Tibial nerve (tissue), 4 donors: Measurements from ENCODE around the gene FBXW9. TPM values are rescaled to one million over a fixed set of nuclear protein-coding genes. Genes with fewer than 3 reads are reported as not detected.

ENCODE experiments used
- DNase-seq, 2 donors: peaks; one replicate each; pipeline ENCODE4 v3.0.0-alpha.2; 2019; ENCODE audit warnings: low spot score in 2 of 2
- H3K27ac ChIP-seq, 4 donors: fragments of 200-600 bp; sonication (generic) in 3 of 4; one replicate each; pipeline ENCODE4 v1.5.1; 2017 to 2019; ENCODE audit warnings: mild to moderate bottlenecking in 1 of 4
- H3K27me3 ChIP-seq, 2 donors: fragments of 200-600 bp; sonication (generic) in 1 of 2; one replicate each; pipeline versions ENCODE4 v1.5.1 to v1.6.0; 2017 to 2019
- H3K36me3 ChIP-seq, 3 donors: fragments of 200-600 bp; sonication (generic); one replicate each; pipeline ENCODE4 v1.5.1; 2018 to 2019
- H3K4me1 ChIP-seq, 4 donors: fragments of 200-600 bp; sonication (generic) in 3 of 4; one replicate each; pipeline ENCODE4 v1.5.1; 2017 to 2019
- H3K4me3 ChIP-seq, 4 donors: fragments of 200-600 bp; sonication (generic) in 3 of 4; one replicate each; pipeline ENCODE4 v1.5.1; 2017 to 2019; ENCODE audit warnings: mild to moderate bottlenecking in 1 of 4, moderate library complexity in 1 of 4
- H3K9me3 ChIP-seq, 4 donors: fragments of 200-600 bp; sonication (generic) in 3 of 4; one replicate each; pipeline ENCODE4 v1.5.1; 2017 to 2019
- CTCF ChIP-seq, 5 experiments: fragments of 200-600 bp in 3 of 5; fragments of 450-650 bp in 2 of 5; sonication (generic) in 3 of 5; IDR thresholded peaks; one replicate each; pipeline ENCODE4 v1.5.1; 2016 to 2019; ENCODE audit warnings: antibody characterized with exemption in 5 of 5, mild to moderate bottlenecking in 3 of 5, moderate library complexity in 2 of 5
- EP300 ChIP-seq, 2 donors: sonication (generic); formaldehyde crosslinking; IDR thresholded peaks; one replicate each; pipeline ENCODE4 v1.6.1; 2017; ENCODE audit warnings: antibody characterized with exemption in 2 of 2, mild to moderate bottlenecking in 1 of 2
- POLR2A ChIP-seq, 2 donors: fragments of 450-650 bp; IDR thresholded peaks; one replicate each; pipeline ENCODE4 v1.6.1; 2017; ENCODE audit warnings: antibody characterized with exemption in 2 of 2, mild to moderate bottlenecking in 2 of 2, moderate library complexity in 2 of 2
- WGBS, 2 donors: methylation state at CpG; one replicate each; pipeline ENCODE4 v1.1.5; 2018; 5-methylcytosine and 5-hydroxymethylcytosine counted together
- total RNA-seq, 4 donors: library from RNA; depleted of rRNA; stranded (reverse); fragments of >200 nt; gene quantifications; one replicate each; pipeline ENCODE4 v1.1.0, GENCODE V29; 2016

FBXW9 gene
- 1 to 10 TPM; 1.2 to 7.5 (median 5.7) TPM for total RNA-seq

- no peaks in the 10 kb centered on the region for H3K9me3 ChIP-seq
- peaks cover 0 to 23% (median 11%) of the 10 kb centered on the region in 4 donors for H3K4me1 ChIP-seq
- H3K27ac ChIP-seq: peak within 1 kb of the TSS; percentile 37 to 90 (median 89)
- H3K36me3 ChIP-seq: peaks cover 0 to 33% (median 6%) of the 10 kb centered on the region in 3 donors
- 7 to 9% methylated on average over 42 to 52 of the region's 59 CpGs for WGBS, 2 donors
- peak within 1 kb of the TSS; percentile 46 to 86 (median 74) for H3K4me3 ChIP-seq
- peak; percentile 97 to 100 for DNase-seq
- H3K27me3 ChIP-seq: no peaks in the 10 kb centered on the region
- TF ChIP-seq POLR2A (IDR thresholded peaks at IDR 0.05): peak in 1 of 2 donors; percentile 48
- peak; percentile 93 to 96 for TF ChIP-seq EP300 (IDR thresholded peaks at IDR 0.05)
- TF ChIP-seq CTCF (IDR thresholded peaks at IDR 0.05): peak in 1 of 5 experiments; percentile 37
These were observed at the start of gene FBXW9 for GRCh38 chr19:12696366-12697335. FBXW9 (minus strand) TSS chr19:12696631; CDS start chr19:12696581, 50 bp downstream.

GRCh38 chr19:12745166-12745897 lies 48.9 kb upstream of the FBXW9 start:
- Histone ChIP-seq H3K4me3 (no peak overlapping the region), H3K4me1 (peaks cover 0 to 6% (median 0%) of the 10 kb centered on the region in 4 donors), H3K27ac (no peak overlapping the region), H3K9me3 (peaks cover 0 to 8% (median 0%) of the 10 kb centered on the region in 4 donors), H3K27me3 (peaks cover 0 to 7% of the 10 kb centered on the region in 2 donors), H3K36me3 (peaks cover 3 to 86% (median 5%) of the 10 kb centered on the region in 3 donors)
- WGBS, 2 donors: 71% methylated on average over 22 of the region's 22 CpGs
- TF ChIP-seq POLR2A (IDR thresholded peaks at IDR 0.05) (no peak), CTCF (IDR thresholded peaks at IDR 0.05) (no peak), EP300 (IDR thresholded peaks at IDR 0.05) (no peak)
- DNase-seq: no peak

- 9 to 14% methylated on average over 13 of the region's 13 CpGs for WGBS, 2 donors
- TF ChIP-seq POLR2A (IDR thresholded peaks at IDR 0.05) (no peak), CTCF (IDR thresholded peaks at IDR 0.05) (no peak), EP300 (IDR thresholded peaks at IDR 0.05) (no peak)
- Histone ChIP-seq H3K4me1 (peaks cover 0 to 42% (median 24%) of the 10 kb centered on the region in 4 donors), H3K27ac (peak overlapping the region in 3 of 4 donors; percentile 84 to 97 (median 87)), H3K36me3 (peaks cover 0 to 40% (median 0%) of the 10 kb centered on the region in 3 donors), H3K4me3 (peak overlapping the region; percentile 64 to 86 (median 80)), H3K9me3 (no peaks in the 10 kb centered on the region), H3K27me3 (no peaks in the 10 kb centered on the region)
- no peak for DNase-seq
These were observed 41.5 kb upstream of the FBXW9 start for GRCh38 chr19:12737835-12738351.

GRCh38 chr19:12736995-12737834 lies 40.8 kb upstream of the FBXW9 start, which contains the start of gene GET3:
GET3 (plus strand) TSS chr19:12737497; CDS start chr19:12737506, 9 bp downstream.
- H3K4me1 ChIP-seq: peaks cover 0 to 49% (median 31%) of the 10 kb centered on the region in 4 donors
- TF ChIP-seq CTCF (IDR thresholded peaks at IDR 0.05): peak in 2 of 5 experiments; percentile 59 to 71
- TF ChIP-seq EP300 (IDR thresholded peaks at IDR 0.05): peak; percentile 84 to 86
- TF ChIP-seq POLR2A (IDR thresholded peaks at IDR 0.05): peak in 1 of 2 donors; percentile 6
- H3K27ac ChIP-seq: peak within 1 kb of the TSS; percentile 84 to 97 (median 90)
- H3K4me3 ChIP-seq: peak within 1 kb of the TSS; percentile 64 to 86 (median 80)
- no peaks in the 10 kb centered on the region for H3K9me3 ChIP-seq
- no peaks in the 10 kb centered on the region for H3K27me3 ChIP-seq
- peak; percentile 82 to 93 for DNase-seq
- H3K36me3 ChIP-seq: peaks cover 0 to 33% (median 0%) of the 10 kb centered on the region in 3 donors
- WGBS, 2 donors: 0% methylated on average over 29 of the region's 29 CpGs
